ENCODE measurements around the gene ZNF668.

- TF ChIP-seq CTCF (IDR thresholded peaks at IDR 0.05; ENCODE audit: poor library complexity): no peak
- no peak for TF ChIP-seq EZH2 (IDR thresholded peaks at IDR 0.05; ENCODE audit: borderline replicate concordance)
- no peak for TF ChIP-seq EZH2phosphoT487 (IDR thresholded peaks at IDR 0.05; ENCODE audit: low read depth, severe bottlenecking, unreplicated experiment)
These were observed 2.2 kb downstream of the ZNF668 start for GRCh38 chr16:31071861-31072260.
